ENCODE results near the gene SEMA7A. TPM values are rescaled to one million over a fixed set of nuclear protein-coding genes. Genes with fewer than 3 reads are reported as not detected.

SEMA7A gene
- total and polyA plus RNA-seq, 9 of the 15 experiments (the other 6 are each of a cell fraction or from before 2014, with no cell fraction given) = 0.04 to 8.2 (median 5.4) TPM; not detected in 1

DNA sequence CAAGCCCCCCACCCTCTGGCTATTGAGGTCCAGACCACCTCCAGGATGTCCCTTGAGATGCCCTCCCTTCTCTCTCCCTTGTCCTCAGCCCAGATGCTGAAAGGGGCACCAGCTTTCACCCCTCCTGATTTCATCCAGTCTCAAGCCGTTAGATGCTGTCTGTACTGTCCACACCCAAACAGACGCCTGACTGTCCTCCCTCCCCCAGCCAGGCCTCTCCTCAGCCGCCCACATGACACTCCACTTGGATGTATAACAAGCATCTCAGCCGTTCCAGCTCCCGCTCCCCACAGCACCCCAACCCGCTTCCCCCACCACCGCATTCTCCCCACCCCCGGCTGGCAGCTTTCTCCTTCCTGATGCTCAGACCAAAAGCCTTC lies 41.3 kb downstream of the SEMA7A start:
- no peaks in the 10 kb centered on the region for H3K27me3 ChIP-seq (ENCODE audit: control insufficient read depth in 2 of 2, insufficient read depth in 2 of 2, low read length in 2 of 2)
- H3K4me2 ChIP-seq (ENCODE audit: insufficient read depth, low read length) = peak overlapping the region; percentile 44; the same call in 1 of the 2 replicates
- no peaks in the 10 kb centered on the region for H3K9me3 ChIP-seq (replicated peaks; ENCODE audit: control insufficient read depth, insufficient read depth, low read depth, low read length)
- in situ Hi-C loops (cut with MboI) = no loop called here
- H3K4me3 ChIP-seq = no peak overlapping the region
- H2AFZ ChIP-seq (ENCODE audit: low read depth, low read length) = peak overlapping the region; percentile 59
- DNase-seq (ENCODE audit: extremely low read depth in 1 of 4, low spot score in 3 of 4) (peak; percentile 65 to 76 (median 66)), ATAC-seq (peak; percentile 52), FAIRE-seq (peak; percentile 78)
- H3K9ac ChIP-seq (ENCODE audit: insufficient read depth in 1 of 2, low read depth in 2 of 2, low read length in 2 of 2) = peak overlapping the region in 1 of 2 experiments; percentile 75; a peak in 2 of 4 replicates
- intact Hi-C loops (cut with micrococcal nuclease) = no loop called here
- no peaks in the 10 kb centered on the region for H3K79me2 ChIP-seq (ENCODE audit: control insufficient read depth, insufficient read depth, low read length)
- H4K20me1 ChIP-seq (replicated peaks; ENCODE audit: control insufficient read depth, insufficient read depth, low read length) = no peaks in the 10 kb centered on the region
- CTCF ChIA-PET (ENCODE audit: low intra/inter-chr PET ratio) = no interaction called here
- POLR2A ChIA-PET = interaction anchor here (0.7 to 1.0 kb wide), 3 partner anchors 8 to 32 kb away, joined by 3 to 6 read pairs (median 4); no protein-coding TSS in a partner anchor
- 38% methylated on average over 5 of the region's 8 CpGs for WGBS (ENCODE audit: insufficient coverage, low coverage, missing lambda C conversion rate)
- no TSS peak for BruUV-seq (replicated peaks)
- H3K27ac ChIP-seq (ENCODE audit: extremely low read depth, low read depth, low read length) = peak overlapping the region; percentile 15; the same call in 1 of the 3 replicates
- peaks cover 67 to 87% of the 10 kb centered on the region in 2 experiments for H3K4me1 ChIP-seq (replicated peaks in 1 of 2; ENCODE audit: control insufficient read depth in 2 of 2, insufficient read depth in 2 of 2, low read length in 2 of 2)
- H3K36me3 ChIP-seq (ENCODE audit: control insufficient read depth, insufficient read depth, low read length) = no peaks in the 10 kb centered on the region
- no peaks in the 10 kb centered on the region for H3K9me1 ChIP-seq (ENCODE audit: control insufficient read depth, insufficient read depth, low read length)
- TF ChIP-seq SIRT6 (IDR thresholded peaks at IDR 0.05; ENCODE audit: low read depth, low read length) (no peak), LEF1 (IDR thresholded peaks at IDR 0.05) (peak; percentile 18; the same call in 1 of the 2 replicates), CXXC5 (CRISPR knock-in tag; IDR thresholded peaks at IDR 0.05) (0 out of 2 replicates have a peak, but pooled peaks have one; percentile 23), RAD51 (IDR thresholded peaks at IDR 0.05; ENCODE audit: borderline replicate concordance, low read depth) (peak; percentile 20; the same call in 1 of the 2 replicates), POLR2G (IDR thresholded peaks at IDR 0.05; ENCODE audit: low read depth, low read length) (no peak), ILK (tag; IDR thresholded peaks at IDR 0.05; ENCODE audit: borderline replicate concordance, low read depth) (no peak), RNF2 (IDR thresholded peaks at IDR 0.05) (no peak), FOXA3 (CRISPR knock-in tag; conservative IDR thresholded peaks at IDR 0.05 in 1 of 2, IDR thresholded peaks at IDR 0.05 in 1 of 2) (no peak), HNRNPUL1 (IDR thresholded peaks at IDR 0.05; ENCODE audit: low read length) (no peak), ZBTB1 (CRISPR knock-in tag; IDR thresholded peaks at IDR 0.05; ENCODE audit: borderline replicate concordance, low read depth) (no peak), ZNF766 (CRISPR knock-in tag; conservative IDR thresholded peaks at IDR 0.05) (peak; percentile 66; the same call in 1 of the 2 replicates), ZNF695 (CRISPR knock-in tag; IDR thresholded peaks at IDR 0.05) (no peak), ZNF507 (tag; conservative IDR thresholded peaks at IDR 0.05) (no peak)
- TF ChIP-seq, protein P1, sequence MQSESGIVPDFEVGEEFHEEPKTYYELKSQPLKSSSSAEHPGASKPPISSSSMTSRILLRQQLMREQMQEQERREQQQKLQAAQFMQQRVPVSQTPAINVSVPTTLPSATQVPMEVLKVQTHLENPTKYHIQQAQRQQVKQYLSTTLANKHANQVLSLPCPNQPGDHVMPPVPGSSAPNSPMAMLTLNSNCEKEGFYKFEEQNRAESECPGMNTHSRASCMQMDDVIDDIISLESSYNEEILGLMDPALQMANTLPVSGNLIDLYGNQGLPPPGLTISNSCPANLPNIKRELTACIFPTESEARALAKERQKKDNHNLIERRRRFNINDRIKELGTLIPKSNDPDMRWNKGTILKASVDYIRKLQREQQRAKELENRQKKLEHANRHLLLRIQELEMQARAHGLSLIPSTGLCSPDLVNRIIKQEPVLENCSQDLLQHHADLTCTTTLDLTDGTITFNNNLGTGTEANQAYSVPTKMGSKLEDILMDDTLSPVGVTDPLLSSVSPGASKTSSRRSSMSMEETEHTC (IDR thresholded peaks at IDR 0.05) = peak; percentile 58; the same call in 1 of the 2 replicates
- TF ChIP-seq, protein P2, sequence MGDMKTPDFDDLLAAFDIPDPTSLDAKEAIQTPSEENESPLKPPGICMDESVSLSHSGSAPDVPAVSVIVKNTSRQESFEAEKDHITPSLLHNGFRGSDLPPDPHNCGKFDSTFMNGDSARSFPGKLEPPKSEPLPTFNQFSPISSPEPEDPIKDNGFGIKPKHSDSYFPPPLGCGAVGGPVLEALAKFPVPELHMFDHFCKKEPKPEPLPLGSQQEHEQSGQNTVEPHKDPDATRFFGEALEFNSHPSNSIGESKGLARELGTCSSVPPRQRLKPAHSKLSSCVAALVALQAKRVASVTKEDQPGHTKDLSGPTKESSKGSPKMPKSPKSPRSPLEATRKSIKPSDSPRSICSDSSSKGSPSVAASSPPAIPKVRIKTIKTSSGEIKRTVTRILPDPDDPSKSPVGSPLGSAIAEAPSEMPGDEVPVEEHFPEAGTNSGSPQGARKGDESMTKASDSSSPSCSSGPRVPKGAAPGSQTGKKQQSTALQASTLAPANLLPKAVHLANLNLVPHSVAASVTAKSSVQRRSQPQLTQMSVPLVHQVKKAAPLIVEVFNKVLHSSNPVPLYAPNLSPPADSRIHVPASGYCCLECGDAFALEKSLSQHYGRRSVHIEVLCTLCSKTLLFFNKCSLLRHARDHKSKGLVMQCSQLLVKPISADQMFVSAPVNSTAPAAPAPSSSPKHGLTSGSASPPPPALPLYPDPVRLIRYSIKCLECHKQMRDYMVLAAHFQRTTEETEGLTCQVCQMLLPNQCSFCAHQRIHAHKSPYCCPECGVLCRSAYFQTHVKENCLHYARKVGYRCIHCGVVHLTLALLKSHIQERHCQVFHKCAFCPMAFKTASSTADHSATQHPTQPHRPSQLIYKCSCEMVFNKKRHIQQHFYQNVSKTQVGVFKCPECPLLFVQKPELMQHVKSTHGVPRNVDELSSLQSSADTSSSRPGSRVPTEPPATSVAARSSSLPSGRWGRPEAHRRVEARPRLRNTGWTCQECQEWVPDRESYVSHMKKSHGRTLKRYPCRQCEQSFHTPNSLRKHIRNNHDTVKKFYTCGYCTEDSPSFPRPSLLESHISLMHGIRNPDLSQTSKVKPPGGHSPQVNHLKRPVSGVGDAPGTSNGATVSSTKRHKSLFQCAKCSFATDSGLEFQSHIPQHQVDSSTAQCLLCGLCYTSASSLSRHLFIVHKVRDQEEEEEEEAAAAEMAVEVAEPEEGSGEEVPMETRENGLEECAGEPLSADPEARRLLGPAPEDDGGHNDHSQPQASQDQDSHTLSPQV (IDR thresholded peaks at IDR 0.05) = 0 out of 2 replicates have a peak, but pooled peaks have one; percentile 22
- TF ChIP-seq, protein P3, sequence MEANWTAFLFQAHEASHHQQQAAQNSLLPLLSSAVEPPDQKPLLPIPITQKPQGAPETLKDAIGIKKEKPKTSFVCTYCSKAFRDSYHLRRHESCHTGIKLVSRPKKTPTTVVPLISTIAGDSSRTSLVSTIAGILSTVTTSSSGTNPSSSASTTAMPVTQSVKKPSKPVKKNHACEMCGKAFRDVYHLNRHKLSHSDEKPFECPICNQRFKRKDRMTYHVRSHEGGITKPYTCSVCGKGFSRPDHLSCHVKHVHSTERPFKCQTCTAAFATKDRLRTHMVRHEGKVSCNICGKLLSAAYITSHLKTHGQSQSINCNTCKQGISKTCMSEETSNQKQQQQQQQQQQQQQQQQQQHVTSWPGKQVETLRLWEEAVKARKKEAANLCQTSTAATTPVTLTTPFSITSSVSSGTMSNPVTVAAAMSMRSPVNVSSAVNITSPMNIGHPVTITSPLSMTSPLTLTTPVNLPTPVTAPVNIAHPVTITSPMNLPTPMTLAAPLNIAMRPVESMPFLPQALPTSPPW (CRISPR knock-in tag; IDR thresholded peaks at IDR 0.05) = peak; percentile 74; the same call in 1 of the 2 replicates

Data from K562 (cell line).